ENCODE measurements around the gene CT47B1.
"Not testable (repeated sequence)": the region's sequence is repeated elsewhere in the genome, so short reads cannot be mapped to it uniquely, and the experiment has no call there.

Gene CT47B1

GRCh38 chrX:120875766-120876165, at the start of gene CT47B1:
CT47B1 (minus strand) TSS chrX:120875866; CDS start chrX:120875670, 196 bp downstream.
- DNase-seq (ENCODE audit: low read depth in 2 of 2), result not testable (repeated sequence)

GRCh38 chrX:120874678-120875557, 748 bp downstream of the CT47B1 start:
- no peak for DNase-seq (ENCODE audit: low read depth in 2 of 2)

- no peak for DNase-seq (ENCODE audit: low read depth in 2 of 2)
These were observed 18.4 kb downstream of the CT47B1 start for GRCh38 chrX:120857240-120857639.

GRCh38 chrX:120840827-120841226, 34.8 kb downstream of the CT47B1 start:
- DNase-seq (ENCODE audit: low read depth in 2 of 2), result no peak

DNA sequence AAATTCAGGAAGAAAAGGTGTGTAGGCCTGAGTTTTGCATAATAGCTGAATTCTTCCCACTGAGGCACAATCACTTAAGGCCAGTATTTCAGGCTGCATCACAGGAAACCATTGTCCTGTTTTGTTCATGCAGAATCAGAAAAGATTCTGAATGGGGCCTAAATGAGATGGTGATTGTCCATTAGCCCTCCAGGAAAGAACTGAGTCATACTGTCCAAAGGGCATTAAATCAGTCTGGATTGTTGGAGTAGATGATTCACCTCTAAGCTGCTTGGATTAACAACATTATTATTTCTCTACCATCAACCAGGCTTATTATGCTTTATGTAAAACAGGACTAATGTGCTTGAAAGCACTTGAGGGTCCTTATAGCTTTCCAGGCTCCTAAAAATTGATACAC, 36.2 kb downstream of the CT47B1 start:
- DNase-seq (ENCODE audit: low read depth in 2 of 2), result no peak

- DNase-seq (ENCODE audit: low read depth in 2 of 2), result not testable (repeated sequence)
These were observed 48.5 kb downstream of the CT47B1 start for GRCh38 chrX:120827213-120827612.

DNA sequence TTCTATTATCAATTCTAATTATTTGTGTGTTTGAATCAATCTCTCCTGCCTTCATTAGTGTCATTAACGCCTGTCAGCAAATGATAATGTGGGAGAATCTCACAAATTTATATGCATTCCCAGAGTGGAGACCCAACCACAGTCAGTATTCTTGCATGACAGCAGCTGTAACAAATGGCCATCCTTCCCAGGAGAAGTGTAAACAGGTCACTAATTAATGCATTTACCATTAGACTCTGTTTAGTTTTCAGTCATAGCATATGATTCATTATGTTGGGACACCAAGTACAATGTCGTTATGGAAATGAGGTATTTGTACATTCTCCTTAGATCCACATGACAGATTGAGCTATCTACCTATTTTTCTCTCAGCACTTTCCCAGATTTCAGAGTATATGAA, 50.5 kb downstream of the CT47B1 start:
- no peak for DNase-seq (ENCODE audit: low read depth in 2 of 2)

DNA sequence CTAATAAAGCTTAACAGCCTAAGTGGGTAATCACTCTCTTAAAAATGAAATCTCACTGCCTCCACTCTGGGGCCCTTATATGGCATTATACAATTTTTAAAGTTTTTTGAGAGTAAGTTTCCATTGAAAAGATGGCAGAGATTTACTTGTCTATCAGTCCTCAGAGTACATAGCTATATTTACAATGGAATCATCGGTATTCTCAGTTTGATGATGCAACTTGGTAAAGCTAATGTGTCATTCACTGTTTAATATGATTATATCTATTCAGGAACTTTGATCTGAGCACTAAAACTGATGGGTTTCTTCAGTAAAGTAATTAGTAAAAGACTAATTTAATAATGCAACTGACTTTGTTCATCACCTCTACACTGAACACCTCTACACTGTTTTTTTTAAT, 51.6 kb downstream of the CT47B1 start:
- DNase-seq (ENCODE audit: low read depth in 2 of 2), result no peak

DNA sequence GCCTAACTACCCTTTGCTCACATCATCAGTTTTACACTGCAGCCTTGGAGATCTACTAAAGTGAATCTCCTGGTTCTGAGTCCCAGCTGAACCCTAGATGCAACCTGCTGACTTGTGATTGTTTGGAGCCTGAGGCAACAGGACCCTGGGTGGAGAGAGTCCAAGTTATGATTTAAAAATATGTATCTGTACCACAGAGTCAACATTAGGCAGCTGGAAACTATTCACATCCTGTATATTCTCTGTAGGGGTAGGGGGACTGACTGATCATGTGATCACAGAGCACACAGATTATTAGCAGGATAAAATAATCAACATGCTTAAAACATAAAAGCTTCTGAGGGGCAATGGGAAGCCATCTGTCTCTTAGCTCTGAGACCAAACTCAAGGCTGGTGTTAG, 52.1 kb downstream of the CT47B1 start:
- no peak for DNase-seq (ENCODE audit: low read depth in 2 of 2)

All from activated CD8-positive, alpha-beta memory T cell treated with anti-CD3 and anti-CD28 coated beads for 4 hours (primary cell).